Stimulated activated CD4-positive, alpha-beta T cell treated with anti-CD3 and anti-CD28 coated beads, Interleukin-1b, Interleukin-23, amount 100 ng/mL, for 48 hours (primary cell): ENCODE results near the gene PTPN4.
"Not testable (repeated sequence)": the region's sequence is repeated elsewhere in the genome, so short reads cannot be mapped to it uniquely, and the experiment has no call there.

Experiments
- DNase-seq: peaks from one replicate; pipeline ENCODE4 v3.0.0-alpha.2; 2020

Gene PTPN4

DNA sequence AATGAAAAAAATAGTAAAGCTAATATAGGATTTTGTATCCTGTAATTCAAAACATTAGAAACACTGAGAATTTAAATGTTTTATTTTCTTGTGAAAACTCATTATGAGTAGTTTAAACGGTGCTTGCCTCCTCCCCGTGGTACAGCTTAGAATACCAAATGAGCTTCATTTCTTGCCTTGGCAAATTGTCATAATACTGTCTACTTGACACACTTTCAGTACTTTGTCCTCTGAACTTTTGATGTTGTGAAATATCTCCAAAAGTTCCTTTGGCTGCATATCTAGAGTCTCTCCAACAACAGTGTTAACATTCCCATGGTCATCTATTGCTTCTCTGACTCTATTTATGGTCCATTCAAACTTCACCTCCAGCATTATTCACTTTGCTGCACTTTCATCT, 191.2 kb downstream of the PTPN4 start:
- no peak for DNase-seq

- no peak for DNase-seq
Measured at GRCh38 chr2:119958670-119959268, 199.0 kb downstream of the PTPN4 start.

DNA sequence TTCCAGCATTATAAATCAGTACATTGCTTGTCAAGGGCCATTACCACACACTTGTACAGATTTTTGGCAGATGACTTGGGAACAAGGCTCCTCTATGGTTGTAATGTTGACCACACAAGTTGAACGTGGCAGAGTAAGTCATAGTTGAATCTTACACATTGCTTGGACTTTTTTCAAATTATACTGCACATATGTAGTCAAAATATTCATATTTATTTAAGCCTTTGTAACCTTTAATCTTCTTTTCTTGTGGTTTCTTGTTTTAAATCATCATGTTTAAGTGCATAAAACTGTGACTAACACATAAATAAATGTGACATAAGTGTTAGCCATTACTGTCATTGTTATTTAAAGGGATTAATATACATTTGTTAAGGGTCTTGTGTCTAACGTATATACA, 201.1 kb downstream of the PTPN4 start:
- no peak for DNase-seq

GRCh38 chr2:119981896-119982295, 222.2 kb downstream of the PTPN4 start:
- DNase-seq, result no peak

DNA sequence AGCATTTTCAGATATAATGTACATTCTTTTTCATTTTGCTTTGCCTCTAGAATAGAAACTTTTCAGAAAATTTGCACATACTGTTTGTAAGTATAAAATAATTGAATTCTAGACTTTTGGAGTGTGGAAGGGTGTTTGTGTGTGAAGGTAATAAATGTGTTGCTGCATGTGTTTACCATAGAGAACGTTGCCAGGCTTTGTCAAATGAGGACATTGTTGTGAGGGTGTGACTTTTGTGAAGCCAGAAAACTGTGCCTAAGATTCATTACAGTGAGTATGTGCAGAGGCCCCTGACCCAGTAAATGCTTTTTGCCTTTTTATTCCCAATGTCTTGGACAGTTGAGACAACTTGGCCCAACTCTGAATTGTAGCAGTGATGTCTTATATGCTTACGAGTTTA, 222.8 kb downstream of the PTPN4 start:
- DNase-seq, result no peak

DNA sequence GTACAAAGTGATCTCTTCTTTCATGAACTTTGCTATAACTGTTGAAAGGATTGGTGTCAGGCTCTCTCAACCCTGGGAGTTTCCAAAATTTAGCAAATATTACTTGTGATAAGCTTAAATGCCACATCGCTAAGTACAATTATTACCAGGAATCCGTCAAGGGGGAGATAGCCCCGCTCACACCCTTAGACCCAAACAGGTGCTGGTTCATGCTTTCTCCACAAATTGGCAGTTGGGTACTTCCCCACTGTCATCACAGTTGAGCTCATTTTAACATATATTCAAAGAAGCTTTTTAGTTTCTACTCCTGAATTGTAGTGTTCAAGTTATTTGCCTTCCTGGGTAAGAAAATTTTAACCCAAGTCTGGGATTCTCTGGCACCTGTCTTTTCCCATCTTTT, 223.4 kb downstream of the PTPN4 start:
- no peak for DNase-seq

DNA sequence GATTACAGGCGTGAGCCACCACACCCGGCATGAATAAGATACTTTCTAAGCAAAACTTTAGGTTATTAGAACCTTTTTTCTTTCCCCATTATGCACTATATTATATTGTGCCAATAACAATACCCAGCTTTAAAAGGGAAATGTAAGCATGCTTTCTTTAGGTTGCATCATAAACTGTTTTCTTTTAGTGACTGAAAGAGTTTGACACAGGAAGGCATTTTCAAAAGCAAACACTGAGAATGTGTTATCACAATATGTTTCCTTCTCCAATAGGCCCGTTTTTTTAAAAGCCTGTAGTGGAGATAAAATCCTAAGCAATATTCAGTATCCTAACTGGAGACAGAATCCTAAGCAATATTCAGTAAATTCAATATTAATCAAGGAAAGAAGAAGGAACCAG, 236.4 kb downstream of the PTPN4 start:
- no peak for DNase-seq

DNA sequence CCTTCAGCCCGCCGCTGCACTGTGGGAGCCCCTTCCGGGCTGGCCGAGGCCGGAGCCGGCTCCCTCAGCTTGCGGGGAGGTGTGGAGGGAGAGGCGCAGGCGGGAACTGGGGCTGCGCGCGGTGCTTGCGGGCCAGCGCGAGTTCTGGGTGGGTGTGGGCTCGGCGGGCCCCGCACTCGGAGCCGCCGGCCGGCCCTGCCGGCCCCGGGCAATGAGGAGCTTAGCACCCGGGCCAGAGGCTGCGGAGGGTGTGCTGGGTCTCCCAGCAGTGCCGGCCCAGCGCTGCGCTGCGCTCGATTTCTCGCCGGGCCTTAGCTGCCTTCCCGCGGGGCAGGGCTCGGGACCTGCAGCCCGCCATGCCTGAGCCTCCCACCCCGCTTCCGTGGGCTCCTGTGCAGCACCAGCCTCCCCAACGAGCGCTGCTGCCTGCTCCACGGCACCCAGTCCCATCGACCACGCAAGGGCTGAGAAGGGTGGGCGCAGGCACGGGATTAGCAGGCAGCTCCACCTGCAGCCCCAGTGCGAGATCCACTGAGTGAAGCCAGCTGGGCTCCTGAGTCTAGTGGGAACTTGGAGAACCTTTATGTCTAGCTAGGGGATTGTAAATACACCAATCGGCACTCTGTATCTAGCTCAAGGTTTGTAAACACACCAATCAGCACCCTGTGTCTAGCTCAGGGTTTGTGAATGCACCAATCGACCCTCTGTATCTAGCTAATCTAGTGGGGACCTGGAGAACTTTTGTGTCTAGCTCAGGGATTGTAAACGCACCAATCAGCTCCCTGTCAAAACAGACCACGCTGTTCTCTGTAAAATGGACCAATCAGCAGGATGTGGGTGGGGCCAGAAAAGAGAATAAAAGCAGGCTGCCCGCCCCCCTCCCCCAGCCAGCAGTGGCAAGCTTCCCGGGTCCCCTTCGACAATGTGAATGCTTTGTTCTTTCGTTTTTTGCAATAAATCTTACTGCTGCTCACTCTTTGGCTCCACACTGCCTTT, 237.5 kb downstream of the PTPN4 start:
- DNase-seq, result not testable (repeated sequence)

DNA sequence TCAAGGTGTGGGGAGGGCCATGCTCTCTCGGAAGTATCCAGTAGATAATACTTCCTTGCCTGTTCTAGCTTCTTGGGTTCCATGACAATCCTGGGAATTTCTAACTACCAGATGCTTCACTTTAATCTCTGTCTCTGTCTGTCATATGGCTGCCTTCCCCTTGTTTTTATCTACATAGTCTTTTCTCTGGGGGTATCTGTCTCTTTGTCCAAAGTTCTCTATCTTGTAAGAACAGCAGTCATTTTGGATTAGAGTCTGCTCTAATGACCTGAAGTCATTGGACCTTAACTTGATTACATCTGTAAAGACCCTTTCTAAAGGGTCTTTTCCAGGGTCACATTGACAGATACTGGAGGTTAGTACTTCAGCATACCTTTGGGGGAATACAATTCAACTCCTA, 241.7 kb downstream of the PTPN4 start:
- DNase-seq, result no peak

DNA sequence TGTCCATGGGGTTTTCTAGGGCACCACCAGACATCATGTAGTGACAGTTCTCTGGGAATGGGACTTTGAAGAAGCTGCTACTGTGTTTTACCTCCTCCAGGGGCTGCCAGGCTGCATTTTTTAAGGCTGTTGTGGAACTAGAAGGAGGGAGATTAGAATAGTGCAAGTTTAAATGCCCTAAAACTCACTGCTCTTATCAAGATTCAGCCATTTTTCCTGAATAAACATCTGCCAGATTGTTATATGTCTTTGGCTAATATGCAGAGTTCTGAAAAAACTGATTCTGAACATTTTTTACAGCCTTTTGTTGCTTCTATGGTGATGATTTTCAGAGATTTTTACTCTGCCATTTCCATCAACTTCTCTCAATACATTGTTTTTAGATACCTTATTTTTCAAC, 244.5 kb downstream of the PTPN4 start:
- no peak for DNase-seq

DNA sequence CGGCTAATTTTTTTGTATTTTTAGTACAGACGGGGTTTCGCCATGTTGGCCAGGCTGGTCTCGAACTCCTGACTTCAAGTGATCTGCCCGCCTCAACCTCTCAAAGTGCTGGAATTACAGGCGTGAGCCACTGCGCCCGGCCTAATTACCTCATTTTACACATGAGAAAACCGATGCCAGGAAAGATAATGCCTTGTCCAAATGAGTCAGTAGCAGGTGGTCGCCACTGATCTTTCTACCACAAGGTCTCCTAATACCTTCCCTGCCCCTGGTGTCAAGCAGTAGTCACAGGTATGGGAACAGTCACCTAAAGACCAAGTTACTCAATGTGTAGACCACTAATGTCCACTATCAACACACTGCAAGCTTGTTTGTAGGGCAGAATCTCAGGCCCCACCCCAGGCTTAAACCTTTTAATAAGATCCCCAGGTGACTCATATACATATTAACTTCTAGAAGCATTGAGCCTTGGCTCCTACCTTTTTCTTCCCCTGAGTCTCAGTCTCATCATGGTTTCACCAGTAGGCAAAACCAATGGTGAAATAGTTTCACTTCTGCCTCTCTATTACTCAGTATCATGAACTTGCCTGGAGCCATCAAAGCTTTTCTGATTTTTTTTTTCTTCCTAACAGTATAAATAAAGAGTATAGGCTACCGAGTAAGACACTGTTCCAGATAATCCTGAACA, 246.3 kb downstream of the PTPN4 start:
- DNase-seq, result peak; percentile 4

DNA sequence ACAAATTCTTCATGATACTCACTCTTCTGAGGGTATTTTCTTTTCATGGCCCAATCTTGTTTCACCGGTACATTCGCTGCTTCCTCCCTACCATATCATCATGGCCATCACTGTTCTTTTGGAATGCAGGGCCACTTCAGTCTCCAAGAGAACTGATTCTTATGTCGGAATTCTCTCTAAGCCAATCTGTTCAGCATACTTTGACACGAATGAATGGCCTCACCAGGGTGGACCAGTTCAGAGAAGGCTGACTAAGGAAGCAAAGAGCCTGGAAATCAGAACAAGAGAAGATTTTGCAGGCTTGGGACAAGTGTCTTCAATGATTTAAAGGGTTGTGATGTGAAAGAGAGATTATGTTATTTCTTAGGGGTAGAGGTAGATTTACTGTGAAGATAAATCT, 248.1 kb downstream of the PTPN4 start:
- DNase-seq, result no peak

- no peak for DNase-seq
Measured at GRCh38 chr2:120012363-120012762, 252.6 kb downstream of the PTPN4 start.

- DNase-seq, result peak; percentile 80
Measured at GRCh38 chr2:120012771-120013596, 253.3 kb downstream of the PTPN4 start, which contains the start of gene EPB41L5. TSS of gene EPB41L5 (plus strand) at chr2:120013077. CDS start at chr2:120019085, 6,008 bp downstream.

GRCh38 chr2:120013597-120014223, 254.0 kb downstream of the PTPN4 start:
- no peak for DNase-seq

DNA sequence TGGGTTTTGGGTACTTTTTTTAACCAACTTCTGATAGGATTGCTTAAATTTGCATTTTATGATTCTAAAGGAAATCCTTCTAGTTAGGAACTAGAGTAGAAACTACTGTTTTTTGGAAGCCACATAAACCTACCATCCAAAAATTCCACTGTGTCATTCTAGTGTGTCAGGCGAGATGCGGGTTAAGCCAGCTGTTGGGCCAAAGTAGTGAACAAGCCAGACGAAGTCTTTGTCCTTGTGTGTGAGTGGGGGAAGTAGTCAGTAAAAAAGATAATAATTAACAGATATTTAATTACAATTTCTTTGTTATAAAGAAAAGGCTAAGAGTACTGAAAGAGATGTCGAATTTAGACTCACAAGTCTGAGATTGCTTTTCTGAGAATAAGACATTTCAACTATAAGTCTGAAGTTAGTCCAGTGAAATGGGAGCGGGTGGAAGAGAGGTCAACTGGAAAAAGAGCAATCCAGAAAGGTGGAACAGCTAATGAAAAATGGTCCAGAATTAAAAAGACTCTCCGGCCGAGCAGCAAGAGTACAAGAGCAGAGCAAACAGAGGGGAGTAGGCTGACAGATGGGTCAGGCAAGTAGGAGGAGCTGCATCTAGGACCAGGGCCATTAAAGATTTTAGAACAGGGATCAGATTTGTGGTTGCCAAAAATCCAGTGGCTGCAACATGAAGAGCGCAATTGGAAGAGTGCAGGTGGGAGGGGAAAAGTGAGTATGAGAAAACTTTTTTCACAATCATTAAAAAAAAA, 254.7 kb downstream of the PTPN4 start:
- no peak for DNase-seq

DNA sequence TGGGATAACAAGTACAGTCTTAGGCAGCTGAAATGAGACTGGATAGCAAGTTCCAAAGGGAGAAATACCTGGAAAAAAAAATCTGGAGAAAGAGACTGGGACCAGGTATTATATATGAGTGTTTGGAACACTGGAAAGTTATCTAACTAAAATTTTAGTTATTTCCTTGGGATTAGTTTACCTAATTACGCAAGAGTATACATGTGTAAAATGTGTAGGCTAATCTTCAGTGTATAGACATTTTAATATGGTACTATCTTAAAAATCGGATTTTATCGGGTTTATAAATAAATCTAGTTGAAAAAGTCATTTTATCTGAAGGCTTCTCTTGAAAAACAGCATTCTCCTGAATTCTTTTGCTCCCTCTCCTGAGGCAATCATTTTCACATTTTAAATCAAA, 257.1 kb downstream of the PTPN4 start:
- no peak for DNase-seq

DNA sequence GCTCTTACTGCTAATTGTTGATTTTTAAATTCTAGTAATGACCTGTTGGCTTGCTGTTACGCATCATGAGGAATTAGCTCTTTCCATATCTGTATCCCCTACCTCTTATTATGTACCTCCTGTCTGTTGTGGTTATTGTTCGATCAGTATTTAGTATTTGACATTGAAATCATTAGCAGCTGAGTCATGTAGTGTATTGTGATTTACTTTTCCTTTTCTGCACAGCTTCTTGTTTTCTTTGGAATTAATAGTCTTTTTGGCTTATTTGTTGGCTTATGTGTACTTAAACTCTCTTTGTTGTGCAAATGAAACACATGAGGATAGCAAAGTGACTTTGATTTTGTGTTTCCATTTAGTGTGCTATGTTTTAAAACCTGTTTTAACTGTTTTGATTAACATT, 257.5 kb downstream of the PTPN4 start:
- no peak for DNase-seq

DNA sequence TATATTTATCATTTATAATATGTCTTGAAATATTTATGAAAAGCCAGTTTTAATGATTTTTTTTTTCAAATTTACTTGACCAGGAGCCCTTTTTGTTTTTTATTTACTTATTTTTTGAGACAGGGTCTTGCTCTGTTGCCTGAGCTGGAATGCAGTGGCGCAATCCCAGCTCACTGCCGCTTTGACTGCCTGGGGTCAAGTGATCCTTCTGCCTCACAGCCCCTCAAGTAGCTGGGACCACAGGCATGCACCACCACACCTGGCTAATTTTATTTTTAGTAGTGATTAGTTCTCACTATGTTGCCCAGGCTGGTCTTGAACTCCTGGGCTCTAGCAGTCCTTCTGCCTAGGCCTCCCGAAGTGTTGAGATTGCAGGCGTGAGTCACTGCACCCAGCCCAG, 258.8 kb downstream of the PTPN4 start:
- no peak for DNase-seq

DNA sequence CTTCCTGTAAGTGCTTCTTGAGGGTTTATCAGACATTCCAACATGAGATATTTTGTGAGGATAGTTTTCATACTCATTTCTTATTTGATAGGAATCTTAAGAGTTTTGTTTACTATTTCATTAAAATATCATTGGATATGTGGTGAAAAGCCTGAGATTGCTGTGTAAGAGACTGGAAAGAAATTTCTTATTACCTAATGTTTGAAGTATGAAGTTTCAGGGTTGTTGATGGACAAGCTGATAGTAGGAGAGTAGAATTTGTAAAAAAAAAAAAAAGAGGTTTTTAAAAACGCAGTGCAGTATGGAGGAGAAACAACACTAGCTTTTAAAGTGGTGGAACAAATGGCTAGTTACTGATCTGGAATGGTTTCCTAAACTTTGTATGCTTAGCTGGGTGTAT, 260.8 kb downstream of the PTPN4 start:
- DNase-seq, result no peak

DNA sequence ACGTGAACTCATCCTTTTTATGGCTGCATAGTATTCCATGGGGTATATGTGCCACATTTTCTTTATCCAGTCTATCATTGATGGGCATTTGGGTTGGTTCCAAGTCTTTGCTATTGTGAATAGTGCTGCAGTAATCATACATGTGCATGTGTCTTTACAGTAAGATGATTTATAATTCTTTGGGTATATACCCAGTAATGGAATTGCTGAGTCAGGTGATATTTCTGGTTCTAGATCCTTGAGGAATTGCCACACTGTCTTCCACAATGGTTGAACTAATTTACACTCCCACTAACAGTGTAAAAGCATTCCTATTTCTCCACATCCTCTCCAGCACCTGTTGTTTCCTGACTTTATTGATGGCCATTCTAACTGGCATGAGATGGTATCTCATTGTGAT, 262.8 kb downstream of the PTPN4 start:
- not testable (repeated sequence) for DNase-seq
